ENCODE data around the gene DOK6.

DNA sequence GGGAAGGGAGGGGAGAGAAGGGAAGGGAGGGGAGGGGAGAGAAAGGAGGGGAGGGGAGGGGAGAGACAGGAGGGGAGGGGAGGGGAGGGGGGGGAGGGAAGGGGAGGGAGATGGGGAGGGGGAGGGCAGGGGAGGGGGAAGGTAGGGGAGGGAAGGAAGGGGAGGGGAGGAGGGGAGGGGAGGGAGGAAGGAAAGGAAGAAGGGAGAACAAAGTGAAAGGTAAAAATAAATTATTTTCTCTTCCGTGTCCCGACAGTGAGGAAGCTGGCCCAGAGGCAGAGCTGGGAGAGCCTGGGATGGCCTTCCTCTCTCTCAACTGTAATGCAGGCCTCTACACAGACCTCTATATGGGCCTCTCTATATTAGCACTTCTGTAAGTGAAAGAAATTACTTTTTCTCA lies 493.8 kb downstream of the DOK6 start:
- no peak for TF ChIP-seq EZH2 (IDR thresholded peaks at IDR 0.05)
- no peak for TF ChIP-seq POLR2AphosphoS5 (IDR thresholded peaks at IDR 0.05; ENCODE audit: borderline replicate concordance, low read depth, low read length)
- TF ChIP-seq FOXP2 (optimal IDR thresholded peaks at IDR 0.05; ENCODE audit: control extremely low read depth, extremely low read length, insufficient read depth): no peak
